HepG2 (cell line): Measurements from ENCODE around the gene POLR3F. TPM values are rescaled to one million over a fixed set of nuclear protein-coding genes. Genes with fewer than 3 reads are reported as not detected.

ENCODE experiments used
- ATAC-seq: fragments of 200-7000 bp; cut with Tn5 transposase; 3 replicates; pipeline ENCODE4 v1.9.1; 2020; ENCODE audit warnings: mild to moderate bottlenecking, moderate library complexity
- BruUV-seq: library from RNA; stranded (reverse); fragments of 400-500 nt; replicated peaks from 2 replicates; lab custom pipeline; 2021; lab: Mats Ljungman, UMichigan
- CTCF ChIA-PET: fragments of 300-600 bp; formaldehyde crosslinking; extraction: SDS; loops from one replicate; lab custom pipeline; 2021; ENCODE audit warnings: low total read pairs, inconsistent platforms, low intra/inter-chr PET ratio; lab: Yijun Ruan, JAX
- POLR2A ChIA-PET: fragments of 350-600 bp; sonication (Branson Sonifier 250); formaldehyde crosslinking; loops from one replicate; lab custom pipeline; 2020; ENCODE audit warnings: antibody characterized with exemption, inconsistent platforms; lab: Yijun Ruan, JAX
- DNase-seq: peaks from one replicate; pipeline ENCODE4 v3.0.0-alpha.2; 2015; ENCODE audit warnings: low spot score
- FAIRE-seq: peaks from 3 replicates; lab custom pipeline; 2011; peaks lifted over from hg19 to GRCh38; lab: Jason Lieb, UNC
- H2AFZ ChIP-seq: one replicate; pipeline ENCODE4 v1.6.1; 2011; ENCODE audit warnings: low read length, inconsistent platforms
- H3K27ac ChIP-seq: fragments of 300-600 bp; 3 replicates; pipeline ENCODE4 v1.8.0; 2011; ENCODE audit warnings: mixed run types, mild to moderate bottlenecking, mixed read lengths, low read length, inconsistent platforms; ENCODE audit not compliant: insufficient read depth; ENCODE audit errors: extremely low read length
- H3K27me3 ChIP-seq, 2 experiments: fragments of 200-600 bp in 1 of 2; 2 replicates in 1 of 2; 3 replicates in 1 of 2; pipeline versions ENCODE4 v1.6.0 to v1.8.0; 2011; ENCODE audit warnings: low read length in 2 of 2, mild to moderate bottlenecking in 2 of 2, moderate library complexity in 2 of 2, inconsistent platforms in 1 of 2; ENCODE audit not compliant: insufficient read depth in 2 of 2, control insufficient read depth in 1 of 2
- H3K36me3 ChIP-seq, 2 experiments: fragments of 200-600 bp in 1 of 2; replicated peaks in 1 of 2; 2 replicates in 1 of 2; 3 replicates in 1 of 2; pipeline versions ENCODE4 v1.5.1 to v1.8.0; 2011; ENCODE audit warnings: low read length in 2 of 2, inconsistent platforms in 1 of 2; ENCODE audit not compliant: insufficient read depth in 2 of 2, control insufficient read depth in 1 of 2
- H3K4me1 ChIP-seq: 2 replicates; pipeline ENCODE4 v1.5.1; 2012; ENCODE audit warnings: low read length, inconsistent platforms; ENCODE audit not compliant: insufficient read depth
- H3K4me2 ChIP-seq: 2 replicates; pipeline ENCODE4 v1.6.0; 2011; ENCODE audit warnings: low read depth, low read length, inconsistent platforms
- H3K4me3 ChIP-seq, 3 experiments: fragments of 200-600 bp in 1 of 3; sonication (generic), shearing (Covaris generic) in 1 of 3; replicated peaks in 1 of 3; 2 replicates each; pipeline ENCODE4 v1.5.1; 2011 to 2016; ENCODE audit warnings: low read length in 3 of 3, inconsistent platforms in 2 of 3, low read depth in 2 of 3, mild to moderate bottlenecking in 2 of 3, control low read depth in 1 of 3, mixed read lengths in 1 of 3; ENCODE audit not compliant: insufficient read depth in 1 of 3
- H3K79me2 ChIP-seq: one replicate; pipeline ENCODE4 v1.6.1; 2011; ENCODE audit warnings: low read length, inconsistent platforms; ENCODE audit not compliant: insufficient read depth
- H3K9ac ChIP-seq: 2 replicates; pipeline ENCODE4 v1.6.0; 2011; ENCODE audit warnings: mild to moderate bottlenecking, low read depth, low read length, inconsistent platforms; ENCODE audit not compliant: insufficient read depth
- H3K9me3 ChIP-seq: 2 replicates; pipeline ENCODE4 v1.5.1; 2012; ENCODE audit warnings: mild to moderate bottlenecking, low read length
- H4K20me1 ChIP-seq: 2 replicates; pipeline ENCODE4 v1.6.0; 2011; ENCODE audit warnings: inconsistent platforms, mild to moderate bottlenecking, low read length, moderate library complexity; ENCODE audit not compliant: insufficient read depth
- KLF16 ChIP-seq, 2 experiments: sonication (generic) in 1 of 2; formaldehyde crosslinking in 1 of 2; IDR thresholded peaks; 2 replicates each; pipeline versions ENCODE4 v1.6.1 to v1.8.0; 2016 to 2023; ENCODE audit warnings: missing genetic modification reagents in 2 of 2, missing compliant biosample characterization in 1 of 2
- MAFK ChIP-seq, 2 experiments: IDR thresholded peaks in 1 of 2; conservative IDR thresholded peaks in 1 of 2; 2 replicates each; pipeline ENCODE4 v1.6.1; 2011; ENCODE audit warnings: improper control_type of control experiment in 2 of 2, low read length in 2 of 2
- MXI1 ChIP-seq: IDR thresholded peaks from 3 replicates; pipeline ENCODE4 v1.6.1; 2012; ENCODE audit warnings: low read depth, low read length, inconsistent platforms, borderline replicate concordance
- NR1H2 ChIP-seq: sonication (generic); formaldehyde crosslinking; IDR thresholded peaks from 2 replicates; pipeline ENCODE4 v1.8.1; 2022; ENCODE audit warnings: low read depth, missing genetic modification reagents, borderline replicate concordance
- RFXANK ChIP-seq: IDR thresholded peaks from 2 replicates; pipeline ENCODE4 v1.6.1; 2016
- SIX1 ChIP-seq: sonication (generic); formaldehyde crosslinking; IDR thresholded peaks from 2 replicates; pipeline ENCODE4 v1.4.0; 2020; ENCODE audit warnings: missing genetic modification reagents, borderline replicate concordance
- SMYD3 ChIP-seq: sonication (generic); formaldehyde crosslinking; IDR thresholded peaks from 2 replicates; pipeline ENCODE4 v1.8.1; 2023; ENCODE audit warnings: mild to moderate bottlenecking, missing genetic modification reagents
- SOX13 ChIP-seq, 3 experiments: fragments of 450-650 bp in 1 of 3; sonication (generic) in 1 of 3; formaldehyde crosslinking in 1 of 3; IDR thresholded peaks in 2 of 3; conservative IDR thresholded peaks in 1 of 3; 2 replicates each; pipeline versions ENCODE4 v1.5.0 to v1.6.1; 2016 to 2020; ENCODE audit warnings: antibody characterized with exemption in 1 of 3, mild to moderate bottlenecking in 1 of 3, missing compliant biosample characterization in 1 of 3, missing genetic modification reagents in 1 of 3, moderate library complexity in 1 of 3
- SRSF1 ChIP-seq: fragments of 200-400 bp; formaldehyde crosslinking; optimal IDR thresholded peaks from 2 replicates; pipeline ENCODE3; 2017; ENCODE audit warnings: mild to moderate bottlenecking, low read depth, low read length, moderate library complexity
- ZC3H13 ChIP-seq: sonication (generic); formaldehyde crosslinking; IDR thresholded peaks from 2 replicates; pipeline ENCODE4 v1.8.1; 2023; ENCODE audit warnings: mild to moderate bottlenecking, missing genetic modification reagents, moderate library complexity
- ZC3H4 ChIP-seq: sonication (generic); formaldehyde crosslinking; IDR thresholded peaks from 2 replicates; pipeline ENCODE4 v1.4.0; 2020; ENCODE audit warnings: missing genetic modification reagents, borderline replicate concordance
- WGBS: methylation state at CpG from one replicate; pipeline ENCODE4 v1.1.6; 2017; ENCODE audit warnings: low lambda C conversion rate; 5-methylcytosine and 5-hydroxymethylcytosine counted together
- in situ Hi-C: cut with HindIII; loops from 2 replicates; pipeline ENCODE4 v1.10.0; 2017; ENCODE audit warnings: low pct_unique_long_range_greater_than_20kb; ENCODE audit not compliant: extremely low pct_ligation_motif_present
- intact Hi-C: fragments of 100-400 bp; cut with micrococcal nuclease; formaldehyde crosslinking; loops from one replicate; pipeline ENCODE4 v1.10.0; 2022; ENCODE audit not compliant: unreplicated experiment
- polyA plus RNA-seq, 8 experiments: library from polyadenylated mRNA; depleted of rRNA in 3 of 8; stranded (reverse) in 7 of 8; unstranded in 1 of 8; fragments of >200 nt; fragmentation: Illumina TruSeq in 4 of 8; extraction: Trizol in 4 of 8; gene quantifications; 2 replicates each; pipeline versions ENCODE4 v1.2.1 to v1.2.3, GENCODE V29; 2011 to 2016; ENCODE audit warnings: low read depth in 4 of 8, missing spikeins in 1 of 8, mixed read lengths in 1 of 8; ENCODE audit not compliant: insufficient read depth in 1 of 8
- total RNA-seq, 5 experiments: library from RNA; depleted of rRNA; stranded (reverse); fragments of >200 nt; fragmentation: Illumina TruSeq; extraction: Trizol; gene quantifications; 2 replicates each; pipeline ENCODE4 v1.2.3, GENCODE V29; 2016; ENCODE audit warnings: low read depth in 1 of 5
- TF ChIP-seq, protein P1 (sequence below): IDR thresholded peaks from 2 replicates; pipeline ENCODE4 v1.6.1; 2016; ENCODE audit warnings: low read depth
- TF ChIP-seq, protein P2 (sequence below): sonication (generic); formaldehyde crosslinking; conservative IDR thresholded peaks from 2 replicates; pipeline ENCODE4 v1.4.0; 2020; ENCODE audit warnings: missing genetic modification reagents
- TF ChIP-seq, protein P3 (sequence below): sonication (generic); formaldehyde crosslinking; IDR thresholded peaks from 2 replicates; pipeline ENCODE4 v1.4.0; 2020; ENCODE audit warnings: missing genetic modification reagents, borderline replicate concordance
- TF ChIP-seq, protein P4 (sequence below): IDR thresholded peaks from 2 replicates; pipeline ENCODE4 v1.6.1; 2016

POLR3F gene
- total and polyA plus RNA-seq, 2 of the 13 experiments (the other 11 are each of a cell fraction or from before 2014, with no cell fraction given) = 11.7 to 25.5 TPM

DNA sequence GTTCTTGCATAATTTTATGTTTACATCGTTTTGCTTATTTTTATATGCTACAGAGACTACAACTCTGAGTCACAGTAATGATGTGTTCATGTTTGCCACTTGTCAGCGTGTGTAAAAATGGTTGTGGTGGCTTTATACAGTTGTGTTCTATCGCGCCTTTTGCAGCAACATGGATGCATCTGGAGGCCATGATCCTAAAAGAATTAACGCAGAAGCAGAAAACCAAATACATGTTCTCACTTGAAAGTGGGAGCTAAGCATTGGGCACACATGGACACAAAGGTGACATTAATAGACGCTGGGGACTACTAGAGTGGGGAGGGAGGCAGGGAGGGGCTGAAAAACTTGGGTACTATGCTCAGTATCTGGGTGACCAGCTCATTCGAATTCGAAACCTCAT is 39.6 kb downstream of the POLR3F start:
- no TSS peak for BruUV-seq
- peaks cover 46% of the 10 kb centered on the region for H3K4me1 ChIP-seq
- POLR2A ChIA-PET = interaction anchor here (0.7 to 4.8 kb wide), 36 partner anchors 9 to 937 kb away, joined by 3 to 215 read pairs (median 5); partner anchors contain the start of genes DSTN, DTD1, DZANK1 and KAT14
- H2AFZ ChIP-seq = peak overlapping the region; percentile 33
- H3K79me2 ChIP-seq = peaks cover 17% of the 10 kb centered on the region
- peak overlapping the region; percentile 95 for H3K9ac ChIP-seq
- CTCF ChIA-PET = no interaction called here
- peak; percentile 21 for FAIRE-seq
- ATAC-seq = no peak
- 39% methylated on average over 8 of the region's 8 CpGs for WGBS
- H3K27me3 ChIP-seq = no peaks in the 10 kb centered on the region; a peak in 1 of 5 replicates
- in situ Hi-C loops = no loop called here
- intact Hi-C loops = loop anchor here (1.0 to 5.0 kb wide), 7 partner anchors 9 to 218 kb away; partner anchors contain the start of genes DZANK1, POLR3F, RBBP9 and SMIM26
- H4K20me1 ChIP-seq = no peaks in the 10 kb centered on the region
- peak overlapping the region; percentile 95 for H3K27ac ChIP-seq
- H3K4me3 ChIP-seq = peak overlapping the region; percentile 76 to 88 (median 87)
- no peaks in the 10 kb centered on the region for H3K9me3 ChIP-seq
- H3K4me2 ChIP-seq = peak overlapping the region; percentile 96
- no peak for DNase-seq
- peaks cover 3 to 16% of the 10 kb centered on the region in 2 experiments for H3K36me3 ChIP-seq
- TF ChIP-seq, protein P1, sequence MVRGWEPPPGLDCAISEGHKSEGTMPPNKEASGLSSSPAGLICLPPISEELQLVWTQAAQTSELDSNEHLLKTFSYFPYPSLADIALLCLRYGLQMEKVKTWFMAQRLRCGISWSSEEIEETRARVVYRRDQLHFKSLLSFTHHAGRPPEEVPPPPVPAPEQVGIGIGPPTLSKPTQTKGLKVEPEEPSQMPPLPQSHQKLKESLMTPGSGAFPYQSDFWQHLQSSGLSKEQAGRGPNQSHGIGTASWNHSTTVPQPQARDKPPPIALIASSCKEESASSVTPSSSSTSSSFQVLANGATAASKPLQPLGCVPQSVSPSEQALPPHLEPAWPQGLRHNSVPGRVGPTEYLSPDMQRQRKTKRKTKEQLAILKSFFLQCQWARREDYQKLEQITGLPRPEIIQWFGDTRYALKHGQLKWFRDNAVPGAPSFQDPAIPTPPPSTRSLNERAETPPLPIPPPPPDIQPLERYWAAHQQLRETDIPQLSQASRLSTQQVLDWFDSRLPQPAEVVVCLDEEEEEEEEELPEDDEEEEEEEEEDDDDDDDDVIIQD (CRISPR knock-in tag) = no peak
- TF ChIP-seq NR1H2 (CRISPR knock-in tag) = no peak
- no peak for TF ChIP-seq SRSF1
- peak; percentile 82; the same call in 1 of the 2 replicates for TF ChIP-seq ZC3H4 (CRISPR knock-in tag)
- no peak for TF ChIP-seq KLF16 (CRISPR knock-in tag; IDR thresholded peaks at IDR 0.05)
- no peak for TF ChIP-seq MXI1
- TF ChIP-seq, protein P2, sequence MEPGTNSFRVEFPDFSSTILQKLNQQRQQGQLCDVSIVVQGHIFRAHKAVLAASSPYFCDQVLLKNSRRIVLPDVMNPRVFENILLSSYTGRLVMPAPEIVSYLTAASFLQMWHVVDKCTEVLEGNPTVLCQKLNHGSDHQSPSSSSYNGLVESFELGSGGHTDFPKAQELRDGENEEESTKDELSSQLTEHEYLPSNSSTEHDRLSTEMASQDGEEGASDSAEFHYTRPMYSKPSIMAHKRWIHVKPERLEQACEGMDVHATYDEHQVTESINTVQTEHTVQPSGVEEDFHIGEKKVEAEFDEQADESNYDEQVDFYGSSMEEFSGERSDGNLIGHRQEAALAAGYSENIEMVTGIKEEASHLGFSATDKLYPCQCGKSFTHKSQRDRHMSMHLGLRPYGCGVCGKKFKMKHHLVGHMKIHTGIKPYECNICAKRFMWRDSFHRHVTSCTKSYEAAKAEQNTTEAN (CRISPR knock-in tag) = no peak
- 0 out of 2 replicates have a peak, but pooled peaks have one; percentile 39 for TF ChIP-seq ZC3H13 (CRISPR knock-in tag)
- no peak for TF ChIP-seq SOX13 (IDR thresholded peaks at IDR 0.05)
- TF ChIP-seq SOX13 (CRISPR knock-in tag; conservative IDR thresholded peaks at IDR 0.05 in 1 of 2, IDR thresholded peaks at IDR 0.05 in 1 of 2) = 0 out of 4 replicates have a peak, but pooled peaks of 1 of the 2 experiments have one; percentile 23
- TF ChIP-seq MAFK (conservative IDR thresholded peaks at IDR 0.05 in 1 of 2, IDR thresholded peaks at IDR 0.05 in 1 of 2; ENCODE audit: low read length in 2 of 2) = no peak
- TF ChIP-seq, protein P3, sequence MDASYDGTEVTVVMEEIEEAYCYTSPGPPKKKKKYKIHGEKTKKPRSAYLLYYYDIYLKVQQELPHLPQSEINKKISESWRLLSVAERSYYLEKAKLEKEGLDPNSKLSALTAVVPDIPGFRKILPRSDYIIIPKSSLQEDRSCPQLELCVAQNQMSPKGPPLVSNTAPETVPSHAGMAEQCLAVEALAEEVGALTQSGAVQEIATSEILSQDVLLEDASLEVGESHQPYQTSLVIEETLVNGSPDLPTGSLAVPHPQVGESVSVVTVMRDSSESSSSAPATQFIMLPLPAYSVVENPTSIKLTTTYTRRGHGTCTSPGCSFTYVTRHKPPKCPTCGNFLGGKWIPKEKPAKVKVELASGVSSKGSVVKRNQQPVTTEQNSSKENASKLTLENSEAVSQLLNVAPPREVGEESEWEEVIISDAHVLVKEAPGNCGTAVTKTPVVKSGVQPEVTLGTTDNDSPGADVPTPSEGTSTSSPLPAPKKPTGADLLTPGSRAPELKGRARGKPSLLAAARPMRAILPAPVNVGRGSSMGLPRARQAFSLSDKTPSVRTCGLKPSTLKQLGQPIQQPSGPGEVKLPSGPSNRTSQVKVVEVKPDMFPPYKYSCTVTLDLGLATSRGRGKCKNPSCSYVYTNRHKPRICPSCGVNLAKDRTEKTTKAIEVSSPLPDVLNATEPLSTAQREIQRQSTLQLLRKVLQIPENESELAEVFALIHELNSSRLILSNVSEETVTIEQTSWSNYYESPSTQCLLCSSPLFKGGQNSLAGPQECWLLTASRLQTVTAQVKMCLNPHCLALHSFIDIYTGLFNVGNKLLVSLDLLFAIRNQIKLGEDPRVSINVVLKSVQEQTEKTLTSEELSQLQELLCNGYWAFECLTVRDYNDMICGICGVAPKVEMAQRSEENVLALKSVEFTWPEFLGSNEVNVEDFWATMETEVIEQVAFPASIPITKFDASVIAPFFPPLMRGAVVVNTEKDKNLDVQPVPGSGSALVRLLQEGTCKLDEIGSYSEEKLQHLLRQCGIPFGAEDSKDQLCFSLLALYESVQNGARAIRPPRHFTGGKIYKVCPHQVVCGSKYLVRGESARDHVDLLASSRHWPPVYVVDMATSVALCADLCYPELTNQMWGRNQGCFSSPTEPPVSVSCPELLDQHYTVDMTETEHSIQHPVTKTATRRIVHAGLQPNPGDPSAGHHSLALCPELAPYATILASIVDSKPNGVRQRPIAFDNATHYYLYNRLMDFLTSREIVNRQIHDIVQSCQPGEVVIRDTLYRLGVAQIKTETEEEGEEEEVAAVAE (CRISPR knock-in tag) = no peak
- no peak for TF ChIP-seq SIX1 (CRISPR knock-in tag)
- TF ChIP-seq RFXANK (CRISPR knock-in tag) = no peak
- TF ChIP-seq, protein P4, sequence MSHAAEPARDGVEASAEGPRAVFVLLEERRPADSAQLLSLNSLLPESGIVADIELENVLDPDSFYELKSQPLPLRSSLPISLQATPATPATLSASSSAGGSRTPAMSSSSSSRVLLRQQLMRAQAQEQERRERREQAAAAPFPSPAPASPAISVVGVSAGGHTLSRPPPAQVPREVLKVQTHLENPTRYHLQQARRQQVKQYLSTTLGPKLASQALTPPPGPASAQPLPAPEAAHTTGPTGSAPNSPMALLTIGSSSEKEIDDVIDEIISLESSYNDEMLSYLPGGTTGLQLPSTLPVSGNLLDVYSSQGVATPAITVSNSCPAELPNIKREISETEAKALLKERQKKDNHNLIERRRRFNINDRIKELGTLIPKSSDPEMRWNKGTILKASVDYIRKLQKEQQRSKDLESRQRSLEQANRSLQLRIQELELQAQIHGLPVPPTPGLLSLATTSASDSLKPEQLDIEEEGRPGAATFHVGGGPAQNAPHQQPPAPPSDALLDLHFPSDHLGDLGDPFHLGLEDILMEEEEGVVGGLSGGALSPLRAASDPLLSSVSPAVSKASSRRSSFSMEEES (CRISPR knock-in tag) = no peak
- no peak for TF ChIP-seq SMYD3 (CRISPR knock-in tag)
